Measurements from ENCODE around the gene PKN1. TPM values are rescaled to one million over a fixed set of nuclear protein-coding genes. Genes with fewer than 3 reads are reported as not detected.

The PKN1 gene
- total and polyA plus RNA-seq, 10 of the 15 experiments (the other 5 are each of a cell fraction or from before 2014, with no cell fraction given): 1.0 to 189 (median 52.7) TPM

DNA sequence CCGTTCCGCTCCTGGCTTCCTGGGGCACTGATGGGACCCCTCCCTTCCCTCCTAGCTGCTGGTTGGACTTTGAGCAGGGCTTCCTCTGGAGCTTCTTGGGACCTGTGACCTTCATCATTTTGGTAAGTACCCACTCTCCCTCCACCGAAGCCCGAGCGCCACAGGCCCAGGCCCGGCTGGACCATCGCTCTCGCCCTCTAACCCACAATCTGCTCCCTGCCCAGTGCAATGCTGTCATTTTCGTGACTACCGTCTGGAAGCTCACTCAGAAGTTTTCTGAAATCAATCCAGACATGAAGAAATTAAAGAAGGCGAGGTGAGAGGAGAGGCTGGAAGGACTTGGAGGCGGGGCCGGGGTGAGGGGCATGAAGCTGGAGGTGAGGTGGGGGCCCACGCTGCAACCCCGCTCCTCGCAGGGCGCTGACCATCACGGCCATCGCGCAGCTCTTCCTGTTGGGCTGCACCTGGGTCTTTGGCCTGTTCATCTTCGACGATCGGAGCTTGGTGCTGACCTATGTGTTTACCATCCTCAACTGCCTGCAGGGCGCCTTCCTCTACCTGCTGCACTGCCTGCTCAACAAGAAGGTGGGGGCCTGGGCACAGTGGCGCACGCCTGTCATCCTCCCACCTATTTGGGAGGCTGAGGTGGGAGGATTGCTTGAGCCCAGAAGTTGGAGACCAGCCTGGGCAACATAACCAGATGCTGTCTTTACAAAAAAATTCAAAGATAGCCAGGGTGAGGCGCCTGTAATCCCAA lies 26.3 kb upstream of the PKN1 start (continued):
- TF ChIP-seq, protein P1, sequence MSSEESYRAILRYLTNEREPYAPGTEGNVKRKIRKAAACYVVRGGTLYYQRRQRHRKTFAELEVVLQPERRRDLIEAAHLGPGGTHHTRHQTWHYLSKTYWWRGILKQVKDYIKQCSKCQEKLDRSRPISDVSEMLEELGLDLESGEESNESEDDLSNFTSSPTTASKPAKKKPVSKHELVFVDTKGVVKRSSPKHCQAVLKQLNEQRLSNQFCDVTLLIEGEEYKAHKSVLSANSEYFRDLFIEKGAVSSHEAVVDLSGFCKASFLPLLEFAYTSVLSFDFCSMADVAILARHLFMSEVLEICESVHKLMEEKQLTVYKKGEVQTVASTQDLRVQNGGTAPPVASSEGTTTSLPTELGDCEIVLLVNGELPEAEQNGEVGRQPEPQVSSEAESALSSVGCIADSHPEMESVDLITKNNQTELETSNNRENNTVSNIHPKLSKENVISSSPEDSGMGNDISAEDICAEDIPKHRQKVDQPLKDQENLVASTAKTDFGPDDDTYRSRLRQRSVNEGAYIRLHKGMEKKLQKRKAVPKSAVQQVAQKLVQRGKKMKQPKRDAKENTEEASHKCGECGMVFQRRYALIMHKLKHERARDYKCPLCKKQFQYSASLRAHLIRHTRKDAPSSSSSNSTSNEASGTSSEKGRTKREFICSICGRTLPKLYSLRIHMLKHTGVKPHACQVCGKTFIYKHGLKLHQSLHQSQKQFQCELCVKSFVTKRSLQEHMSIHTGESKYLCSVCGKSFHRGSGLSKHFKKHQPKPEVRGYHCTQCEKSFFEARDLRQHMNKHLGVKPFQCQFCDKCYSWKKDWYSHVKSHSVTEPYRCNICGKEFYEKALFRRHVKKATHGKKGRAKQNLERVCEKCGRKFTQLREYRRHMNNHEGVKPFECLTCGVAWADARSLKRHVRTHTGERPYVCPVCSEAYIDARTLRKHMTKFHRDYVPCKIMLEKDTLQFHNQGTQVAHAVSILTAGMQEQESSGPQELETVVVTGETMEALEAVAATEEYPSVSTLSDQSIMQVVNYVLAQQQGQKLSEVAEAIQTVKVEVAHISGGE (CRISPR knock-in tag; IDR thresholded peaks at IDR 0.05): no peak
- TF ChIP-seq HCFC1 (IDR thresholded peaks at IDR 0.05; ENCODE audit: low read length) (no peak), NR2C1 (IDR thresholded peaks at IDR 0.05) (no peak), IKZF1 (conservative IDR thresholded peaks at IDR 0.05) (no peak), SMAD1 (IDR thresholded peaks at IDR 0.05; ENCODE audit: low read depth, partially characterized antibody) (no peak), BACH1 (IDR thresholded peaks at IDR 0.05; ENCODE audit: borderline replicate concordance) (no peak), PAX8 (IDR thresholded peaks at IDR 0.05) (no peak), REST (IDR thresholded peaks at IDR 0.05; ENCODE audit: low read depth, low read length) (no peak), ZBED1 (IDR thresholded peaks at IDR 0.05; ENCODE audit: borderline replicate concordance) (no peak), CBX3 (IDR thresholded peaks at IDR 0.05; ENCODE audit: borderline replicate concordance, low read depth) (no peak), ZSCAN29 (IDR thresholded peaks at IDR 0.05) (no peak), SIX5 (IDR thresholded peaks at IDR 0.05; ENCODE audit: low read depth, low read length, severe bottlenecking) (no peak), ZNF24 (IDR thresholded peaks at IDR 0.05) (no peak), TARDBP (IDR thresholded peaks at IDR 0.05; ENCODE audit: borderline replicate concordance) (no peak), HDGF (IDR thresholded peaks at IDR 0.05) (no peak)

Measured in GM12878 (cell line).